ENCODE data around the gene PGS1.

Gene PGS1

DNA sequence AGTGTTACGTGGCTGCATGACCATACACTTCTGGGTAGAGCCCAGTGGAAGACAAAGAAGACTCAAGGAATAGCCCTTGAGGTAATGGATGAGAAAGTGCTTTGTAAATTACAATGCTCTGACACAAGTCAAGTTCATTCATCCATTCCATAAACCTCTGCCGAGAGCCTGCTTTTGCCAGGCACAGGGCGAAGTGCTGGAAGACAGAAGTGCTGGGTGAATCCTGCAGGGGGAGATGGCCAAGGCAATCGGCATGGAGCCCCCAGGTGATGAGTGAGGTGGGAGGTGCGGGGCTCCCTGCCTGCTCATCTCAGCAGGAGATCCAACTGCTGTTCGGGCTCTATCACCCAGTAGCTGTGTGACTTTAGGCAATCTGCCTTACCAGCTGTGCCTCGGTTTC is 15.8 kb upstream of the PGS1 start:
- in situ Hi-C loops (cut with MboI; ENCODE audit: low sequenced_read_pairs), result no loop called here

DNA sequence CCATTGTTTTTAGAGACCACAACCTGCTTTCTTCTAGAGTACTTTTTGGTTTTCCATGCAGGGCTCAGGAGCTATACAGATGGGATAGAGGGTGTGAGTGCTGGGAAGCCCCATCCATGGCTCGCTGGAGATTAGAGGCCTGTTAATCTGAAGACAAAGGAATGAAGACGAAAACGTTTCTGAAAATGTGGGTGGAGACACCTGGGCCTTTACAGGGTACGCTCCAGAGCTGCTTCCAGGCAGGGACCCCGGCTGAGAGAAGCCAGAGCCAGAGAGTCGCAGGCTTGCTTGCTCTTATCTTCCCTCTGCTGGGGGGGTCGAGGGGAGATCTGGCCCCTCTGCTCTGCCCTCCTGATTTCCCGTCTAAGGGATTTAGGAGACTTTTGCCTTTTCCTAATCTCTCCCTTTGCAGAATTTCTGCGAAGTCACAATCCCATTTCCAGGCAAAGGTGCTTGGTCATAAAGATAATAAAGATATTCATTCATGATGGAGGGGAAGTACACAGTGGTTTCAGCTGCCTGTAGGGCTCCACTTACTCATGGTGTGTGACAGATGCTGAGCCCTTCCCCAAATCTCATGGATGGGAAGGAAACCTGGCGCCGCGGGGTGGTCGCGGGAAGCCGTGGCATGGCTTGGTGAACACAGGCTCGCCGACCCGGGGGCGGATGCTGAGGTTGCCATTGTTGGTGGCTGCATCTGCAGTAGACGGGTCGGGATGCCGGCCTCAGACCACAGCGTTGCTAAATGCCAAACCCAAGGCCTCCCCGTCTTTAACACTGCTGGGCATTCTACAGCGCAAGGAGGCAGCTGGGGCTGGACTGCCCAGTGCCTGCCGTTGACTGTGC is 13.8 kb upstream of the PGS1 start:
- in situ Hi-C loops (cut with MboI; ENCODE audit: low sequenced_read_pairs), result no loop called here

DNA sequence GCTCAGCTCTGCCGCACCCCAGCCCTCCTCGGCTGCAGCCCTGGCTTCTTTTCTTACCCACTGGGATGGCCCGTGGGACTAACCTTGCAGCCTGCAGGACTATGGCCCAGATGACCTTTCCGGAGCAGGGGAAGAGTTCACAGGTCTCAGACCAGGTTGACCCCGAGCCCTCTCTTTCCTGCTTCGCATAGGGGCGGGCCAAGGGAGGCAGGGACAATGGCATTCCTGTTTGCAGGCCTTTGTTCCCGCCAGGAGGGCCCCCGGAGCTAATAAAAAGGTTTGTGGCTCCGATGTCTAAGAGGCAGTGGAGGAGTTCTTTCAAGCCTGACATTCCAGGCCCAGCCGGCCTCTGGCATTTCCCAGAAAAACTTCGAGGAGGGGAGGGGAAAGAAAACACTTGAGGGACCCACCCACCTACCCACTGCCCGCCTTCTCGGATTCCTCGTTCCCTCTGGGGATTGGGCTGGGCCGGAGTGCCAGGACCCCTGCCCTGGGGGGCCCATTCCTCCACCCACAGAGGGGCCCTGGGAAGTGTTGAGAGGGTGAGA is 12.8 kb upstream of the PGS1 start:
- in situ Hi-C loops (cut with MboI; ENCODE audit: low sequenced_read_pairs), result no loop called here

DNA sequence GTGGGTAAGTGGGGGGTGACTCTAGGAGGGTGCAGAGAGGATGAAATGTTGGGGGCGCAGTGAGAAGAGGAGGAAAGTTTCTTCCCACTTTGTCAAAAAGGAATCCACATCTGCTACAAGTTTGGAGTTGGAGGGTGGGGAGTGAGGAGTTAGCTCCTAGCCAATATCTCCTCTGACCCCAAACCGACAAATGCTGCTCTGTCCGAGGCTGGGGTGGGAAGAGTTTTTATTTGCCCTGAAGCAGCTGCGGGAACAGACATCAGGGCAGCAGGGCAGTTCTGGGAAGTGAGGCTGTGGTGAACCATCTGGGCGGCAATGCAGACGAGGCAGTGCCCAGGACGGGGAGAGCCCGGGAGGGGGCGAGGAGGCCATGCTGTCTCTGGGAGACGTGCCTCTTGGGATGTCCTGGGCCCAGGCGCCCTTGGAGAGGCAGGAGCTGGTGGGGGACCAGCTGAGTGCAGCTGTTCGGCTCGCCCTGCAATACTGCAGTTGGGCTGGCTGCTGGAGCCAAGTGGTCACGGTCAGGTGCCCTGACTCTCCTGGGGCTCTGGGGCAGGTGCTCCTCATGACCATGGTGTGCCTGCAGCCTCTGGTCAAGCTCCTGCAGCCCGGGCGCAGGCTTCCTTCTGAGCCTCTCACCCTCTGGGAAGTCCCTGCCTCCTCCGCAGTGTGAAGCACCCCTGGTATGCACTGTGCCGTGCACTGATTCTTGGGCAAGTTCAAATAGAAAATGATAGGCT is 12.2 kb upstream of the PGS1 start:
- in situ Hi-C loops (cut with MboI; ENCODE audit: low sequenced_read_pairs), result no loop called here

DNA sequence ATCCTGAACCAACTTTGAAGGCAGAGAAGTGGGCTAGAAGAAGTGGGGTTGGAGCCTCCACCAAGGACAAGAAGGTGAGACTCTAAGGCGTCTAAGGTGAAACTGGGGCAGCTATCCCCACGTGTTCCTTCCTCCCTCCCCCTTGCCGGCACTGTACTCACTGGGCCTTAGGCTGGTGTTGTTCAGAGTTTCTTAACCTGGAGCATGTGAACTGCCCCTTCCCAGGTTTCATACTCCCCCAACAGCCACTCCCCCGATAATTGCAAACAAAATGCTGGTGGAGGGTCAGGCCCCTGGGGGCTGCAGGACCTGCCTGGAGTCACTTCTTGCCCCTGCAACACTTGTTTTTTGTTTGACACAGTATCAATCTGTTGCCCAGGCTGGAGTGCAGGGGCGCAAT is 11.3 kb upstream of the PGS1 start:
- in situ Hi-C loops (cut with MboI; ENCODE audit: low sequenced_read_pairs), result no loop called here

DNA sequence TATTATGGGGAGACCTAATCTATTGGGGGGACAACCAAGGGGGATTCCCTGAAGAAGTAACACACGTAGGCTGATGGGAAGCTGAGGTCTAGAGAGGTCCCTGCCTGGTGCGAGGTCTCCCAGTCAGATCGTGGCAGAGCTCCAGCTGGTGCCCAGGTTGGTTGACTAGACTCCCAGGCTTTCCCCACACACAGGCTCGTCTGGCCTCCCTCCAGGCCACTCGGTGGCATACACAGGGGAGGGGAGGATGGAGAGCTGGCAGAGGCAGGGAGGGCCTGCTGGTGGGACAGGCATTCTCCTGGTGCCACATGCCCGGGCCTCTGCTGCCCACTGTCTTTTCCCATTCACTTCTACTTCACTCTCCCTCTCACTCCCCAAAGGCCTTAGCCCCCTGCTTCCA is 10.1 kb upstream of the PGS1 start:
- in situ Hi-C loops (cut with MboI; ENCODE audit: low sequenced_read_pairs), result no loop called here

DNA sequence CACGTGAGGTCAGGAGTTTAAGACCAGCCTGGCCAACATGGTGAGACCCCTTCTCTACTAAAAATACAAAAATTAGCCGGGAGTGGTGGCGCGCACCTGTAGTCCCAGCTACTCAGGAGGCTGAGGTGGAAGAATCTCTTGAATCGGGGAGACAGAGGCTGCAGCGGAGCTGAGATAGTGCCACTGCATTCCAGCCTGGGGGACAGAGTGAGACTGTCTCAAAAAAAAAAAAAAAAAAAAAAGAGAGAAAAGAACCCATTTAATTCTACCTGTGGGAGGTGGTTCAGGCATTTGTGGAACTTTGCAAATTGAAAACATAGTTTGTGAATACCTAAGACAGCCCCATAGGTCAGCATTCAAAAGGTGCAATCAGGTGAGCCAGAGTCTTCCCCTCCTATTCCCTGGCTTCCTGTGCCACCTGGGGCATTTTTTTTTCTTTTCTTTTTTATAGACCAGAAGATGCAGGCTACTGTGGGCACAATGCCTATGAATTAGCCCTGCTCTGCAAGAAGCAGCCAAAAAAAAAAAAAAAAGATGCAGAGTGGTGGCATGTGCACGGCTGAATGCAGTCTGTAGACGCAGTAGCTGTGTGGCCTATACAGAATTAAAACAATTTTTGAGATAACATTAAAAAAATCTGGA is 9.5 kb upstream of the PGS1 start:
- in situ Hi-C loops (cut with MboI; ENCODE audit: low sequenced_read_pairs), result no loop called here

DNA sequence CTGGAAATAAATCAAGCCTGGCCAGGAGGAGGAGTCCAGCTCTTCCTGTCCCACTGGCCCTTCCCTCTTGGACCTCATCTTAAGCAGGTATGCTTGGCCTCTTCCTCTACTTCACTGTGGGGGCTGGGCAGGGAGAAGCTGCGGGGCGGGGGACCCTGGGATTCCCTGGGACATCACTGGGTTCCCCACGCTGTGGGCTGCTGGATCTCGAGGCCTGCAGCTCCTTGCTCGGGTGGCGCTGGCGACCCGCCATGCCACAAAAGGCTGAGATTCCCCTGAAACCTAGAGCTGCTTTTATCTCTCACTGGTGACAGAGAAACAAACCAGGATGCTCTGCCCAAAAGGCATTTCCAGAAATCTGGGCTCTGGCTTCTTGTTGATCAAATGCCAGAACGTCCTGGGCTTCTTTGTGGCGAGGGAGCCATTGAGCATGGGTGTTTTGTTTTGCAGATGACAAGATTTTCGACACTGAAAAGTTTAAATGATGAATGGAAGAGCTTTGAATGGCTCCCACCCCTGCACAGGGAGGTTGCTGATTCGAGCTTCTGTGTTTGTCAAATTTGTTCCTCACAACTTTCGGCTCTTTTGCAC is 8.6 kb upstream of the PGS1 start:
- in situ Hi-C loops (cut with MboI; ENCODE audit: low sequenced_read_pairs), result no loop called here

DNA sequence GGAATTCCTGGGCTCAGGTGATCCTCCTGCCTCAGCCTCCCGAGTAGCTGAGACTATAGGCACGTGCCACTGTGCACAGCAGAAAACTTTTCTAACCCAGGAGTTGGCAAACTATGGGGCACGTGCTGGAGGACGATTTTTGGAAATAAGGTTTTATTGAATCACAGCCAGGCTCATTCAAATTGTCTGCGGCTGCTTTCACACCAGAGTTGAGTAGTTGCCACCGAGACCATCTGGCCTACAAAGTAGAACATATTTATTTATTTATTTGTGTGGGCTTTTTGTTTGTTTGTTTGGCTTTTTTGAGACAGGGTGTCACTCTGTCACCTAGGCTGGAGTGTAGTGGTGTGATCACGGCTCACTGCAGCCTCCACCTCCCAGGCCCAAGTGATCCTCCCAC is 7.4 kb upstream of the PGS1 start:
- in situ Hi-C loops (cut with MboI; ENCODE audit: low sequenced_read_pairs), result no loop called here

DNA sequence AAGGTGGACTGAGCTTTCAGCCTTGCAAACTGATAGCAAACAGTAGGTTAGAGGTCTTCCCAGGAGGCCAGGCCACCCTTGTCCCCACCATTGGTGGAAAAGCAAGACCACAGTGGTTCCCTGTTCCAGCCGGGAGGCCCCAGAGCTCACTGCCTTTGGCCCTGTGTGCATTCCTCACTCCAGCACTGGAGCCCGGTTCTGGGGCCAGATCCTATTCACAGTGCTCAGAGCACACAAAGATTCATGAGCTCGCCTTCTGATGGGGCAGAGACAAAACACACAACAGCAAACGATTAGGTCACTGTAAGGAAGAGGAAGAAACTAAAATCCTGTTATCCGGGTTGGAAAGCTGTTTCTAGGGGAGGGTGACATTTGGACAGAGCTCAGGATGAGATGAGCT is 5.6 kb upstream of the PGS1 start:
- in situ Hi-C loops (cut with MboI; ENCODE audit: low sequenced_read_pairs), result no loop called here

DNA sequence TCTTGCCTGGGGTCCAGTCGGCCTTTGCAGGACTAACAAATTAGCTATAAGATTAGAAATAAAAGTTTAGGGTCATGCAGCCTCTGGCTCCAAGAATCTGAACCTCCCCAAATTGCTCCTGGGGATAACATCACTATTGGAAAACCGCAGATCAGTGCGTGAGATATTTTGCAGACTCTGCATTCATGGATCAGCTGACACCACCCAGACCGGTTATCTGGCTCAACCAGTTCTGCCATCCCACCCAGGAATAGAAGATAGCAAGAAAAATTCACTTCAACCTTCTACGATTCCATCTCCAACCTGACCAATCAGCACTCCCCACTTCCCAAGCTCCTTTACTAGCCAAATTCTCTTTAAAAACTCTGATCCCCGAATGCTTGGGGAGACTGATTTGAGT is 4.3 kb upstream of the PGS1 start:
- in situ Hi-C loops (cut with MboI; ENCODE audit: low sequenced_read_pairs), result no loop called here

DNA sequence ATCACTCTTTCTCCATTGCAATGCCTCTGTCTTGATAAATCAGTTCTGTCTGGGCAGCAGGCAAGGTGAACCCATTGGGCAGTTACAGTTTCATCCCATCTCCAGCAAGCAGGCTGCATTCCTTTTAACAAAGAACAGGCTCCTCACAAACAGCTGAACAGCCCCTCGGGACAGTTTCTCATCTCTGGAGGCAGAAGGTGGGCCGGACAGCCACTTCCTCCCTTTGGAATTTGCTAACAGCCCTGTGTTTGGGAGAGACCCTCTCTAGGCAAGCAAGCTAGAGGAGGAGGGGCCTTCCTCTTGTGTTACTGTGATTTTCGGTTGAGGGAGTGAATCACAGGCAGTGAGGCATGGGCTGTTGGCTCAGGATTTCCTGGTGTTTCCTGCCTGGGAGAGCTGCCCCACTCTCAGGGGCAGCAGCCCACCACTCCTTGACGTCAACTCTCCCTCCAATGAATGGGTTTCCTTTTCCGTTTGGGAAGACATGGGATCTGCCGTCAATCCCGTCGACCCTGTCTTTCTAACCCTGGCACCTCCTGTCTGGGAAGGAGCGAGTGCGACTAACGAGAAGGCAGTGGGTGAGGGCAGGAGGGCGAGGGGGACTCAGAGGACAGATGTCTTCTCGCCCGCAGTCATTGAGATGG is 3.7 kb upstream of the PGS1 start:
- in situ Hi-C loops (cut with MboI; ENCODE audit: low sequenced_read_pairs), result no loop called here

DNA sequence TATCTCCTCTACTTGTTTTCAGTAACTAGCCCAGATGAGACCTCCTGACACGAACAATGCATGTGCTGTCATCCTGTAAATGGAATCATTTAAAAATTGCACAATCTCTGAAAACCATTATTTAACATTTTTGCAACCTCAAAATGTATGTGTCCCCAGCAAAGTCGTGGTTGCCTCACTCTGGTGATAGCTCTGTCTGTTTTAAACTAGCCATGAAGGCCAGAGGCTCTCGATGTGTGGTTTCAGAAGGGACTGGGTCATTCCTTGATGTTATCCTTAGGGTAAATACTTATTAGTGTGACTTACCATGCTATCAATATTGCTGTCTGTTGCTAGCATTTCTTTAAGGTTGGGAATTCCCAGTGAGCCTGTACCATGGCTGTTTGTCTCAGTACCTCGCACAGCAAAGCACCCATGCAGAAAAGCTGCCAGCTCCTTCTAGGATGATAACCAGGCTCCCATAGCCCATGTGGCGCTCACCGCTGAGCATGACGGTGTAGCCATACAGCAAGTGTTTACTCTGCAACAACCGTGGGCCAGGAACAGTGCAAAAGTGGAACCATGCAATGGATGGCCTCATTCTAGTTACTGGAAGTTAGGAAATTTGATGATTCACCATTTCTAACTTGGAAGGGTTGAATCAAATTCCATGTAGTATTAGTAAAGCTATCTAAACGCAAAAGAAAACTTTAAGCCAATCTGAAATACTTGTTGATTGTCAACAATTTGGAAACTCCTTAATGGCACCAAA is 2.9 kb upstream of the PGS1 start:
- in situ Hi-C loops (cut with MboI; ENCODE audit: low sequenced_read_pairs), result no loop called here

DNA sequence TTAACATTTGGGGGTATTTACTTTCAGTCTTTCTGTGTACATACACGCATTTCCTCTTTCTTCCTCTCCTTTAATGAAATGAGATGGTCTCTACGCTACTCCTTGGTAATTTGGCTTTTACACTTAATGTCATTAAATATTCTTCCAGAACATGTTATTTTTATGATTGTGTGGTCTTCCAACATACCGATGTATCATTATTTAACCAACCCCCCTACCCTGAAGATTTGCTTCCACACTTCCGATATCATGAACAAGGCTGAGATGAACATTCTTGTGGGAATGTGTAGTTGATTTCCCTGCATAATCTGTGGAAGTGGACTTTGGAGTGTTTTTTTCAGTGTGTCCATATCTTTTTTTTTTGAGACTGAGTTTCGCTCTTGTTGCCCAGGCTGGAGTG is 2.3 kb upstream of the PGS1 start:
- in situ Hi-C loops (cut with MboI; ENCODE audit: low sequenced_read_pairs), result no loop called here

DNA sequence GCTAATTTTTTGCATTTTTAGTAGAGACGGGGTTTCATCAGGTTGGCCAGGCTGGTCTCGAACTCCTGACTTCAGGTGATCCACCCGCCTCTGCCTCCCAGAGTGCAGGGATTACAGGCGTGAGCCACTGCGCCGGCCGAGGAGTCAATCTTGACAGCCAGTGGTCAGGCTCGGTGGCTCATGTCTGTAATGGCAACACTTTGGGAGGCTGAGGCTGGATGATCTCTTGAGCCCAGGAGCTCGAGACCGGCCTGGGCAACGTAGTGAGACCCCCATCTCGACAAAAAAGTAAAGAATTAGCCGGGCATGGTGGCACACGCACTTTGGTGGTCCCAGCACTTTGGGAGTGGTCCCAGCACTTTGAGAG is 608 bp upstream of the PGS1 start:
- in situ Hi-C loops (cut with MboI; ENCODE audit: low sequenced_read_pairs), result no loop called here

DNA sequence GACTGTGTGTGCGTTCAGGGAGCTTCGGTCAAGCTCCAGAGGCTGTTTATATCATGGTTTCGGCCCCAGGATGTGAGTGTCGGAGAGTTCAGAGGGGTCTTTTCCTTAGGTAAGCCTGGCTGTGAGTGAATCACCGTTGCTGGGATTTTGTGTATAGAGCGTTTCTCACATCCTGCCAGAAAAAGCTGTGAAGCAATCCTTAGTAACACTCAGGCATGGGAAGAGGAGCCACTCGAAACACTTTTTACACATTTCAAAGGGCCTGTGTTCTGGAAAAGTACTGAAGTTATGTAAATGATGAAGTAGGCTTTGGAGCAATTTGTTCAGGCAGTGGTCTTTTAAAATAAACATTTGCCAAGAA is 662 bp downstream of the PGS1 start:
- in situ Hi-C loops (cut with MboI; ENCODE audit: low sequenced_read_pairs), result no loop called here

DNA sequence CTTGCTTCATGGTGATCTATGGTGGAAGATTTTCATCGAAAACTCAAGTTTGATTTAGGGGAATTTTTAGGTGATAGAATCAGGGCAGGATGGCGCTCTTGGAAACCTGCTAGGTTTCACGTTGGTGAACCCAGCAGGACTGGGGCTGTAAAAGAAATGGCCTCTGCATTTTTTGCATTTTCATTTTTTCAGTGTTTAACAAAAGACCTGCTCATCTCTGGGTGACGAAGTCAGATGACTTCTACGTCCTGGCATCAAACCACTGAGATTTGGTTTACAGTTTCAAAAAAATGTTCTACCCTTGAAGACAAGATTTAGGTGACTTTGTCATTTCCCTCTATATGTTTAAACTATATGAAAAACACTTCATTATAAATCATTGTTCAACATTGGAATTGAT is 1.9 kb downstream of the PGS1 start:
- in situ Hi-C loops (cut with MboI; ENCODE audit: low sequenced_read_pairs), result no loop called here

DNA sequence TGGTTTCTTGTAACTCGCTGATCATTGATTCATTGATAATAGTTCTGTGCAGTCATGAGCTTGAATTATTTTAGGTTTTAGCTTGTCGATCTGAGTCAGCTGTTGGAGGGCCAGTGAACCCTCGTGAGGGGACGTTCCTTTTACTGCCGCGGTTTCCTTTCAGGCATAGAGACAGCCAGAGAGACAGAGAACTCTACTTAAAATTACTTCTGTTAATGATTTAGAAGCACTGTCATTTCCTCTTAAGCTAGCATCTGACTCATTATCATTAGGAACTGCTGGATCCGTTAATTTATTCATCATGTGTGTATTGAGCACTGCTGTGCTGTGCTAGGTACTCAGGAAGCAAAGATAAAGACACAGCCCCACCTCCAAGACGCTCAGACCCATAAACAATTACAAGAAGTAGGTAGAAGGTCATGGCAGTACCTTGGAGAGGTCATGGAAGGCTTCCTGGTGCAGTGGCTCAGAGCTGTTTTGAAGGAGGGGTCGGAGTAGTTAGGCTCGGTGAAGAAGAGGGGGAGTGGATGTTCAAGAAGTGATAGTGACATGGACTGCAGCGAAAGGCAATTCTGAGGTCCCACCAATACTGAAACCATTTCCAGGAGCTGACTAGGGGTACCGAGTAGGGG is 3.3 kb downstream of the PGS1 start:
- in situ Hi-C loops (cut with MboI; ENCODE audit: low sequenced_read_pairs), result no loop called here

DNA sequence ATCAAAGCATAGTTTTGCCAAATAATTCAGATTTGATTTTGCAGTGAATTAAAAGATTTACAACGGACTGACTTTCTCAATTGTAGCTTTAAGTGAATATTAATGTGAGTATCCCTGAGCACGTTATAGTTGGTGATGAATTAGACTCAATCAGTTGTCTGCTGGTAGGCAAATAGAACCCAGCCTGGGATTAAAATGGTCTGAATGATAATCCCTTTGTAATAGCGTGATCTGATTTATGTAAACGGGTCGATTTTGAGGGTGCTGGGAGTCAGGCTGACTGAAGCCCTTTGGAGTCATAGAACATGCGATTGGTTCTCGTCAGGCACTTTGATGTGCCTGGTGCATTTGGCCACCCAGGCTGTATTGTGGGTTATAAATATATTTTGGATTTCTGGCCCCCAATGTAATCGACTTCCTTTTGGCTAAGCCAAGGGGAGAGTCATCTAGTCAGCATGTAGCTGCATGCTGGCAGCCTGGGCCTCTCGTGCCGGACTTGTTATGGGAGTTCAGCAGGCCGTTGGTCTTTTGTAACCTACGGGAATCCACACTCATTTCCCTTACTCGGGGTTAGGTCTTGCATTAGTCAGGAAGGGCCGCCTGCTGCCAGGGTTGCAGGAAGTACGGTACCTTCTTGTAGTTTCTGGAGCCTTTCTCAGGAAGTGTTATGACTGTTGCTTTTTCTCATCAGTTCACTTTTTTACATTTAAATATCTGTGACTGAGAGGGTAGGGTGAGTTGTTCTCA is 5.4 kb downstream of the PGS1 start:
- in situ Hi-C loops (cut with MboI; ENCODE audit: low sequenced_read_pairs), result no loop called here
